PFSK-1 (cell line): Measurements from ENCODE around the gene PPL.

ENCODE experiments used
- FOXP2 ChIP-seq: optimal IDR thresholded peaks from 2 replicates; pipeline ENCODE3; 2011; ENCODE audit warnings: borderline replicate concordance, control low read depth, inconsistent platforms; ENCODE audit not compliant: insufficient read depth; ENCODE audit errors: extremely low read length, extremely low read depth
- POLR2AphosphoS5 ChIP-seq: IDR thresholded peaks from 2 replicates; pipeline ENCODE4 v1.6.1; 2012; ENCODE audit warnings: low read depth, mild to moderate bottlenecking, control low read depth, low read length, moderate library complexity
- REST ChIP-seq, 2 experiments: IDR thresholded peaks; 2 replicates each; pipeline versions ENCODE4 v1.6.1 to v1.8.0; 2011 to 2012; ENCODE audit warnings: low read depth in 2 of 2, low read length in 2 of 2, control low read depth in 1 of 2, inconsistent platforms in 1 of 2, mild to moderate bottlenecking in 1 of 2, moderate library complexity in 1 of 2; ENCODE audit not compliant: insufficient read depth in 1 of 2
- SIN3A ChIP-seq: IDR thresholded peaks from 2 replicates; pipeline ENCODE4 v1.6.1; 2012; ENCODE audit warnings: mild to moderate bottlenecking, low read length, moderate library complexity, borderline replicate concordance; ENCODE audit not compliant: insufficient read depth
- TAF1 ChIP-seq: IDR thresholded peaks from 2 replicates; pipeline ENCODE4 v1.6.1; 2012; ENCODE audit warnings: low read length, control low read depth, borderline replicate concordance; ENCODE audit not compliant: insufficient read depth

The PPL gene

GRCh38 chr16:4904108-4904941 is 32.6 kb downstream of the PPL start:
- TF ChIP-seq FOXP2, result no peak
- TF ChIP-seq TAF1, result no peak
- TF ChIP-seq REST (IDR thresholded peaks at IDR 0.05; ENCODE audit: insufficient read depth in 1 of 2, low read depth in 2 of 2, low read length in 2 of 2), result no peak
- TF ChIP-seq POLR2AphosphoS5, result no peak
- no peak for TF ChIP-seq SIN3A

GRCh38 chr16:4902038-4902437 is 34.9 kb downstream of the PPL start:
- TF ChIP-seq REST (IDR thresholded peaks at IDR 0.05; ENCODE audit: insufficient read depth in 1 of 2, low read depth in 2 of 2, low read length in 2 of 2) (no peak), SIN3A (no peak), FOXP2 (no peak), TAF1 (no peak), POLR2AphosphoS5 (no peak)

DNA sequence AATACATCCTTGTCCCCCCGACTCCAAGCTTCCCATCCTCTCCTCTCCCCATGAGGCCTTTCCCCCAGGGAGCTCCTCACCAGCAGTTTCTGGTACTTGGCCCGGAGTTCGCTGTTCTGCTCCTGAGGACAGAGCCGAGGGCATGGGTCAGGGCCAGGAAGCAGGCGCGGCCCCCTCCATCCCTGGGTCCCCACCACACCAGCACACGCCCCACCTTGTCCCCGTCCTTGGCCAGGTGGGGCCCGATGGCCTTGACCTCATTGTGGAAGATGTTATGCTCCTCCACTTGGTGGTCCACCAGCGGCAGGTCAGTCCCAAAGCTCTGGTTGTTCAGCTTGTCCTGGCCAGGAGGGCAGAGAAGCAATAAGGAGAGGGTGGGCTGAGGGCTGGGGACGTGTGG is 36.2 kb downstream of the PPL start:
- TF ChIP-seq SIN3A (no peak), TAF1 (no peak), POLR2AphosphoS5 (no peak), FOXP2 (no peak), REST (IDR thresholded peaks at IDR 0.05; ENCODE audit: insufficient read depth in 1 of 2, low read depth in 2 of 2, low read length in 2 of 2) (no peak)

- TF ChIP-seq TAF1, result no peak
- no peak for TF ChIP-seq POLR2AphosphoS5
- no peak for TF ChIP-seq REST (IDR thresholded peaks at IDR 0.05; ENCODE audit: insufficient read depth in 1 of 2, low read depth in 2 of 2, low read length in 2 of 2)
- no peak for TF ChIP-seq SIN3A
- no peak for TF ChIP-seq FOXP2
Measured at GRCh38 chr16:4900036-4900435, 36.9 kb downstream of the PPL start.

GRCh38 chr16:4899474-4899846 is 37.5 kb downstream of the PPL start:
- TF ChIP-seq SIN3A, result no peak
- TF ChIP-seq FOXP2, result no peak
